Measurements from ENCODE around the gene MAST4. TPM values are rescaled to one million over a fixed set of nuclear protein-coding genes. Genes with fewer than 3 reads are reported as not detected.

Gene MAST4
- total and polyA plus RNA-seq, 2 of the 13 experiments (the other 11 are each of a cell fraction or from before 2014, with no cell fraction given) = 3.4 to 3.7 TPM

- TF ChIP-seq IKZF4 (CRISPR knock-in tag; IDR thresholded peaks at IDR 0.05; ENCODE audit: borderline replicate concordance, low read depth, not compliant biosample characterization) = no peak
- no peak for TF ChIP-seq TGIF2 (CRISPR knock-in tag; IDR thresholded peaks at IDR 0.05)
- TF ChIP-seq, protein P1, sequence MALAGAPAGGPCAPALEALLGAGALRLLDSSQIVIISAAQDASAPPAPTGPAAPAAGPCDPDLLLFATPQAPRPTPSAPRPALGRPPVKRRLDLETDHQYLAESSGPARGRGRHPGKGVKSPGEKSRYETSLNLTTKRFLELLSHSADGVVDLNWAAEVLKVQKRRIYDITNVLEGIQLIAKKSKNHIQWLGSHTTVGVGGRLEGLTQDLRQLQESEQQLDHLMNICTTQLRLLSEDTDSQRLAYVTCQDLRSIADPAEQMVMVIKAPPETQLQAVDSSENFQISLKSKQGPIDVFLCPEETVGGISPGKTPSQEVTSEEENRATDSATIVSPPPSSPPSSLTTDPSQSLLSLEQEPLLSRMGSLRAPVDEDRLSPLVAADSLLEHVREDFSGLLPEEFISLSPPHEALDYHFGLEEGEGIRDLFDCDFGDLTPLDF (CRISPR knock-in tag; IDR thresholded peaks at IDR 0.05) = no peak
- no peak for TF ChIP-seq CHD4 (IDR thresholded peaks at IDR 0.05; ENCODE audit: borderline replicate concordance, low read length)
- TF ChIP-seq YEATS2 (CRISPR knock-in tag; IDR thresholded peaks at IDR 0.05; ENCODE audit: borderline replicate concordance) = no peak
- TF ChIP-seq ZNF619 (CRISPR knock-in tag; IDR thresholded peaks at IDR 0.05) = no peak
- TF ChIP-seq SOX13 (IDR thresholded peaks at IDR 0.05) = no peak
- no peak for TF ChIP-seq SOX13 (CRISPR knock-in tag; conservative IDR thresholded peaks at IDR 0.05 in 1 of 2, IDR thresholded peaks at IDR 0.05 in 1 of 2)
Measured at GRCh38 chr5:66932457-66932856, 336.3 kb downstream of the MAST4 start (continued).

GRCh38 chr5:66933066-66933465 lies 336.9 kb downstream of the MAST4 start:
- no peak overlapping the region for H3K9ac ChIP-seq (ENCODE audit: insufficient read depth, low read depth, low read length)
- H3K9me3 ChIP-seq (ENCODE audit: low read length) = no peaks in the 10 kb centered on the region
- intact Hi-C loops (cut with micrococcal nuclease; ENCODE audit: unreplicated experiment) (no loop called here), in situ Hi-C loops (cut with HindIII; ENCODE audit: extremely low pct_ligation_motif_present, low pct_unique_long_range_greater_than_20kb) (no loop called here)
- H4K20me1 ChIP-seq (ENCODE audit: insufficient read depth, low read length) = no peaks in the 10 kb centered on the region
- no peak overlapping the region for H3K27ac ChIP-seq (ENCODE audit: extremely low read length, insufficient read depth, low read length)
- no peak overlapping the region for H3K4me3 ChIP-seq (replicated peaks in 1 of 3; ENCODE audit: insufficient read depth in 1 of 3, low read depth in 2 of 3, low read length in 3 of 3)
- FAIRE-seq = no peak
- no peak overlapping the region for H2AFZ ChIP-seq (ENCODE audit: low read length)
- no peak for DNase-seq (ENCODE audit: low spot score)
- no peaks in the 10 kb centered on the region for H3K4me1 ChIP-seq (ENCODE audit: insufficient read depth, low read length)
- BruUV-seq (replicated peaks) = no TSS peak
- H3K79me2 ChIP-seq (ENCODE audit: insufficient read depth, low read length) = no peaks in the 10 kb centered on the region
- no peak for TF ChIP-seq ZNF883 (CRISPR knock-in tag; IDR thresholded peaks at IDR 0.05; ENCODE audit: not compliant biosample characterization)
- TF ChIP-seq BHLHE40 (IDR thresholded peaks at IDR 0.05; ENCODE audit: low read length) = no peak
- TF ChIP-seq NR2F1 (CRISPR knock-in tag; IDR thresholded peaks at IDR 0.05) = no peak
- TF ChIP-seq, protein P2, sequence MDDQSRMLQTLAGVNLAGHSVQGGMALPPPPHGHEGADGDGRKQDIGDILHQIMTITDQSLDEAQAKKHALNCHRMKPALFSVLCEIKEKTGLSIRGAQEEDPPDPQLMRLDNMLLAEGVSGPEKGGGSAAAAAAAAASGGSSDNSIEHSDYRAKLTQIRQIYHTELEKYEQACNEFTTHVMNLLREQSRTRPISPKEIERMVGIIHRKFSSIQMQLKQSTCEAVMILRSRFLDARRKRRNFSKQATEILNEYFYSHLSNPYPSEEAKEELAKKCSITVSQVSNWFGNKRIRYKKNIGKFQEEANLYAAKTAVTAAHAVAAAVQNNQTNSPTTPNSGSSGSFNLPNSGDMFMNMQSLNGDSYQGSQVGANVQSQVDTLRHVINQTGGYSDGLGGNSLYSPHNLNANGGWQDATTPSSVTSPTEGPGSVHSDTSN (CRISPR knock-in tag; IDR thresholded peaks at IDR 0.05; ENCODE audit: borderline replicate concordance) = no peak
- TF ChIP-seq, protein P3, sequence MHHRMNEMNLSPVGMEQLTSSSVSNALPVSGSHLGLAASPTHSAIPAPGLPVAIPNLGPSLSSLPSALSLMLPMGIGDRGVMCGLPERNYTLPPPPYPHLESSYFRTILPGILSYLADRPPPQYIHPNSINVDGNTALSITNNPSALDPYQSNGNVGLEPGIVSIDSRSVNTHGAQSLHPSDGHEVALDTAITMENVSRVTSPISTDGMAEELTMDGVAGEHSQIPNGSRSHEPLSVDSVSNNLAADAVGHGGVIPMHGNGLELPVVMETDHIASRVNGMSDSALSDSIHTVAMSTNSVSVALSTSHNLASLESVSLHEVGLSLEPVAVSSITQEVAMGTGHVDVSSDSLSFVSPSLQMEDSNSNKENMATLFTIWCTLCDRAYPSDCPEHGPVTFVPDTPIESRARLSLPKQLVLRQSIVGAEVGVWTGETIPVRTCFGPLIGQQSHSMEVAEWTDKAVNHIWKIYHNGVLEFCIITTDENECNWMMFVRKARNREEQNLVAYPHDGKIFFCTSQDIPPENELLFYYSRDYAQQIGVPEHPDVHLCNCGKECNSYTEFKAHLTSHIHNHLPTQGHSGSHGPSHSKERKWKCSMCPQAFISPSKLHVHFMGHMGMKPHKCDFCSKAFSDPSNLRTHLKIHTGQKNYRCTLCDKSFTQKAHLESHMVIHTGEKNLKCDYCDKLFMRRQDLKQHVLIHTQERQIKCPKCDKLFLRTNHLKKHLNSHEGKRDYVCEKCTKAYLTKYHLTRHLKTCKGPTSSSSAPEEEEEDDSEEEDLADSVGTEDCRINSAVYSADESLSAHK (CRISPR knock-in tag; IDR thresholded peaks at IDR 0.05; ENCODE audit: borderline replicate concordance) = no peak
- no peak for TF ChIP-seq DMTF1 (CRISPR knock-in tag; IDR thresholded peaks at IDR 0.05)
- ChIA-PET CTCF (ENCODE audit: low intra/inter-chr PET ratio, low total read pairs) (no interaction called here), POLR2A (no interaction called here)
- 4% methylated on average over 1 of the region's 1 CpG for WGBS (ENCODE audit: low lambda C conversion rate)
- no peak overlapping the region for H3K4me2 ChIP-seq (ENCODE audit: low read depth, low read length)
- no peaks in the 10 kb centered on the region for H3K27me3 ChIP-seq (ENCODE audit: control insufficient read depth in 1 of 2, insufficient read depth in 2 of 2, low read length in 2 of 2)
- H3K36me3 ChIP-seq (replicated peaks in 1 of 2; ENCODE audit: control insufficient read depth in 1 of 2, insufficient read depth in 2 of 2, low read length in 2 of 2) = no peaks in the 10 kb centered on the region
- ATAC-seq = no peak

All from HepG2 (cell line).